Spleen (tissue), 11 donors: ENCODE measurements around the gene TMEM170B. TPM values are rescaled to one million over a fixed set of nuclear protein-coding genes. Genes with fewer than 3 reads are reported as not detected.

Experiments
- DNase-seq: peaks from one replicate; pipeline ENCODE4 v3.0.0-alpha.2; 2020
- H3K27ac ChIP-seq, 8 donors: fragments of 200-600 bp; sonication (generic) in 7 of 8; 1 replicate in 4 of 8; 2 replicates in 4 of 8; pipeline versions ENCODE4 v1.5.0 to v1.8.0; 2016 to 2021; ENCODE audit warnings: inconsistent platforms in 4 of 8, mild to moderate bottlenecking in 4 of 8, moderate library complexity in 1 of 8
- H3K27me3 ChIP-seq, 7 donors: fragments of 200-600 bp; sonication (generic) in 6 of 7; replicated peaks in 1 of 7; 1 replicate in 4 of 7; 2 replicates in 3 of 7; pipeline versions ENCODE4 v1.5.0 to v1.8.0; 2016 to 2021; ENCODE audit warnings: inconsistent platforms in 3 of 7, mild to moderate bottlenecking in 1 of 7
- H3K36me3 ChIP-seq, 6 donors: fragments of 200-600 bp; sonication (generic) in 5 of 6; 1 replicate in 4 of 6; 2 replicates in 2 of 6; pipeline versions ENCODE4 v1.5.0 to v1.8.0; 2016 to 2021; ENCODE audit warnings: inconsistent platforms in 2 of 6
- H3K4me1 ChIP-seq, 6 donors: fragments of 200-600 bp; sonication (generic) in 5 of 6; 1 replicate in 3 of 6; 2 replicates in 3 of 6; pipeline versions ENCODE4 v1.5.0 to v1.8.0; 2016 to 2021; ENCODE audit warnings: inconsistent platforms in 3 of 6
- H3K4me3 ChIP-seq, 8 donors: fragments of 200-600 bp; sonication (generic) in 7 of 8; 1 replicate in 4 of 8; 2 replicates in 4 of 8; pipeline versions ENCODE4 v1.5.0 to v1.8.0; 2016 to 2021; ENCODE audit warnings: inconsistent platforms in 4 of 8, mild to moderate bottlenecking in 4 of 8, moderate library complexity in 2 of 8
- H3K9me3 ChIP-seq, 8 donors: fragments of 200-600 bp; sonication (generic) in 7 of 8; 1 replicate in 4 of 8; 2 replicates in 4 of 8; pipeline versions ENCODE4 v1.5.0 to v1.8.0; 2016 to 2021; ENCODE audit warnings: inconsistent platforms in 4 of 8
- CTCF ChIP-seq, 11 experiments: fragments of 200-600 bp in 7 of 11; fragments of 450-650 bp in 4 of 11; sonication (generic) in 4 of 11; IDR thresholded peaks in 8 of 11; conservative IDR thresholded peaks in 3 of 11; 1 replicate in 7 of 11; 2 replicates in 4 of 11; pipeline versions ENCODE4 v1.4.0 to v1.8.0; 2016 to 2021; ENCODE audit warnings: antibody characterized with exemption in 11 of 11, inconsistent platforms in 4 of 11, mild to moderate bottlenecking in 1 of 11
- POLR2A ChIP-seq, 3 donors: fragments of 450-650 bp; IDR thresholded peaks; one replicate each; pipeline ENCODE4 v1.5.1; 2017; ENCODE audit warnings: antibody characterized with exemption in 3 of 3, mild to moderate bottlenecking in 1 of 3
- POLR2AphosphoS5 ChIP-seq, 3 donors: sonication (generic); formaldehyde crosslinking; IDR thresholded peaks; one replicate each; pipeline ENCODE4 v1.5.1; 2017; ENCODE audit warnings: antibody characterized with exemption in 3 of 3
- WGBS, 5 donors: extraction: QIAGEN DNeasy Blood & Tissue Kit in 3 of 5; methylation state at CpG; one replicate each; pipeline versions ENCODE4 v1.1.5 to v1.1.7; 2013 to 2018; 5-methylcytosine and 5-hydroxymethylcytosine counted together
- intact Hi-C: fragments of 100-400 bp; cut with DNase I; formaldehyde crosslinking; loops from one replicate; pipeline ENCODE4 v1.15.0; 2023; ENCODE audit warnings: low total_unique reads
- polyA plus RNA-seq, 3 donors: library from polyadenylated mRNA; stranded (reverse); fragments of 200-250 nt; gene quantifications; one replicate each; pipeline ENCODE4 v1.2.1, GENCODE V29; 2013
- total RNA-seq, 7 donors: library from RNA; depleted of rRNA in 3 of 7; stranded (reverse); fragments of >200 nt in 3 of 7; fragmentation: NEBNext Ultra II Directional in 4 of 7; extraction: Animal tissue kit (Norgen Biotek cat#: 25700) in 4 of 7; gene quantifications; one replicate each; pipeline versions ENCODE4 v1.1.0 to v1.2.1, GENCODE V29; 2016 to 2021
- donor health status: healthy with polysubstance abuse.
- donor health status: DM: no; HTN: no; CAD: no; lungs with moderate emphysema.
- donor health status: DM: no; HTN: no; CAD: no.
- donor health status: Bipolar disorder and iron deficiency.
- donor health status: healthy.
- donor health status: DM: no; HTN: no; CAD: no.
- donor health status: DM: yes; HTN: yes; CAD: no.

Gene TMEM170B
- total and polyA plus RNA-seq, 10 donors: 1.2 to 19.8 (median 7.6) TPM

- intact Hi-C loops: loop anchor here (10.0 kb wide), 1 partner anchor 318 kb away; no protein-coding TSS in a partner anchor
- 81 to 89% (median 84%) methylated on average over 11 of the region's 11 CpGs for WGBS, 5 donors
- TF ChIP-seq CTCF (IDR thresholded peaks at IDR 0.05 in 8 of 11, conservative IDR thresholded peaks at IDR 0.05 in 3 of 11) (no peak), POLR2AphosphoS5 (IDR thresholded peaks at IDR 0.05) (no peak), POLR2A (IDR thresholded peaks at IDR 0.05) (no peak)
- Histone ChIP-seq H3K27ac (peak overlapping the region in 6 of 8 donors; percentile 2 to 42 (median 36)), H3K27me3 (no peaks in the 10 kb centered on the region), H3K9me3 (no peaks in the 10 kb centered on the region), H3K4me1 (peaks cover 11 to 59% (median 37%) of the 10 kb centered on the region in 6 donors), H3K36me3 (no peaks in the 10 kb centered on the region), H3K4me3 (no peak overlapping the region)
- no peak for DNase-seq
Observed at GRCh38 chr6:11492464-11493290, 44.9 kb upstream of the TMEM170B start.

- Histone ChIP-seq H3K9me3 (no peaks in the 10 kb centered on the region), H3K36me3 (no peaks in the 10 kb centered on the region), H3K4me1 (peaks cover 11 to 62% (median 37%) of the 10 kb centered on the region in 6 donors), H3K27me3 (no peaks in the 10 kb centered on the region), H3K27ac (peak overlapping the region in 3 of 8 donors; percentile 4 to 73 (median 58)), H3K4me3 (no peak overlapping the region)
- WGBS, 5 donors: 62 to 82% (median 71%) methylated on average over 5 of the region's 5 CpGs
- TF ChIP-seq POLR2AphosphoS5 (IDR thresholded peaks at IDR 0.05) (no peak), CTCF (IDR thresholded peaks at IDR 0.05 in 8 of 11, conservative IDR thresholded peaks at IDR 0.05 in 3 of 11) (no peak), POLR2A (IDR thresholded peaks at IDR 0.05) (no peak)
- intact Hi-C loops: loop anchor here (10.0 kb wide), 1 partner anchor 319 kb away; no protein-coding TSS in a partner anchor
- DNase-seq: no peak
Observed at GRCh38 chr6:11493974-11494373, 43.6 kb upstream of the TMEM170B start.

GRCh38 chr6:11494786-11495564 is 42.6 kb upstream of the TMEM170B start:
- no peak for DNase-seq
- peak overlapping the region in 5 of 8 donors; percentile 7 to 80 (median 58) for H3K27ac ChIP-seq
- TF ChIP-seq POLR2A (IDR thresholded peaks at IDR 0.05) (no peak), CTCF (IDR thresholded peaks at IDR 0.05 in 8 of 11, conservative IDR thresholded peaks at IDR 0.05 in 3 of 11) (no peak), POLR2AphosphoS5 (IDR thresholded peaks at IDR 0.05) (peak in 1 of 3 donors; percentile 41)

More at GRCh38 chr6:11494786-11495564, 42.6 kb upstream of the TMEM170B start:
- 56 to 78% (median 57%) methylated on average over 6 of the region's 6 CpGs for WGBS, 5 donors
- no peaks in the 10 kb centered on the region for H3K27me3 ChIP-seq
- peaks cover 11 to 62% (median 37%) of the 10 kb centered on the region in 6 donors for H3K4me1 ChIP-seq
- no peaks in the 10 kb centered on the region for H3K9me3 ChIP-seq
- intact Hi-C loops: loop anchor here (10.0 kb wide), 1 partner anchor 320 kb away; no protein-coding TSS in a partner anchor
- H3K4me3 ChIP-seq: no peak overlapping the region
- H3K36me3 ChIP-seq: no peaks in the 10 kb centered on the region
